Sigmoid colon (tissue), 7 donors: Measurements from ENCODE around the gene POLD2. TPM values are rescaled to one million over a fixed set of nuclear protein-coding genes. Genes with fewer than 3 reads are reported as not detected.

ENCODE experiments used
- DNase-seq: peaks from one replicate; pipeline ENCODE4 v3.0.0-alpha.2; 2019
- H3K27ac ChIP-seq, 4 donors: fragments of 200-600 bp; sonication (generic); one replicate each; pipeline ENCODE4 v1.5.1; 2016 to 2019; ENCODE audit warnings: mild to moderate bottlenecking in 1 of 4
- H3K27me3 ChIP-seq, 3 donors: fragments of 200-600 bp; sonication (generic); one replicate each; pipeline ENCODE4 v1.5.1; 2019; ENCODE audit warnings: mild to moderate bottlenecking in 1 of 3
- H3K36me3 ChIP-seq, 4 donors: fragments of 200-600 bp; sonication (generic); one replicate each; pipeline ENCODE4 v1.5.1; 2016 to 2019
- H3K4me1 ChIP-seq, 4 donors: fragments of 200-600 bp; sonication (generic); one replicate each; pipeline ENCODE4 v1.5.1; 2017 to 2019
- H3K4me3 ChIP-seq, 4 donors: fragments of 200-600 bp; sonication (generic); one replicate each; pipeline ENCODE4 v1.5.1; 2017 to 2019; ENCODE audit warnings: mild to moderate bottlenecking in 2 of 4, moderate library complexity in 1 of 4
- H3K9me3 ChIP-seq, 4 donors: fragments of 200-600 bp in 3 of 4; sonication (generic) in 3 of 4; one replicate each; pipeline versions ENCODE4 v1.5.1 to v1.6.1; 2013 to 2019
- CTCF ChIP-seq, 4 experiments: fragments of 450-650 bp in 3 of 4; fragments of 200-600 bp in 1 of 4; IDR thresholded peaks; one replicate each; pipeline ENCODE4 v1.5.1; 2016 to 2019; ENCODE audit warnings: antibody characterized with exemption in 4 of 4, mild to moderate bottlenecking in 3 of 4, moderate library complexity in 2 of 4
- EP300 ChIP-seq, 4 donors: sonication (generic); formaldehyde crosslinking; IDR thresholded peaks; one replicate each; pipeline ENCODE4 v1.6.1; 2017; ENCODE audit warnings: antibody characterized with exemption in 4 of 4
- POLR2A ChIP-seq, 2 donors: fragments of 450-650 bp; IDR thresholded peaks; one replicate each; pipeline ENCODE4 v1.6.1; 2016; ENCODE audit warnings: antibody characterized with exemption in 2 of 2, mild to moderate bottlenecking in 2 of 2, moderate library complexity in 2 of 2
- POLR2AphosphoS5 ChIP-seq, 4 donors: sonication (generic); formaldehyde crosslinking; IDR thresholded peaks; one replicate each; pipeline ENCODE4 v1.6.1; 2017; ENCODE audit warnings: antibody characterized with exemption in 4 of 4
- WGBS, 2 donors: extraction: QIAGEN DNeasy Blood & Tissue Kit; methylation state at CpG; one replicate each; pipeline ENCODE4 v1.1.7; 2013; 5-methylcytosine and 5-hydroxymethylcytosine counted together
- intact Hi-C: fragments of 100-400 bp; cut with DNase I; formaldehyde crosslinking; loops from one replicate; pipeline ENCODE4 v1.15.1; 2023
- polyA plus RNA-seq, 3 donors: library from polyadenylated mRNA; stranded (reverse); fragments of 200-250 nt; gene quantifications; one replicate each; pipeline ENCODE4 v1.2.3, GENCODE V29; 2013
- total RNA-seq, 4 donors: library from RNA; depleted of rRNA; stranded (reverse); fragments of >200 nt; gene quantifications; one replicate each; pipeline ENCODE4 v1.1.0, GENCODE V29; 2016
- donor health status: healthy with polysubstance abuse.
- donor health status: Bipolar disorder and iron deficiency.
- donor health status: healthy.

Gene POLD2
- total and polyA plus RNA-seq, 7 donors = 20.3 to 91.2 (median 35.4) TPM

GRCh38 chr7:44163591-44163990, 40.2 kb upstream of the POLD2 start:
- DNase-seq = no peak
- TF ChIP-seq CTCF (IDR thresholded peaks at IDR 0.05) (no peak), POLR2AphosphoS5 (IDR thresholded peaks at IDR 0.05) (no peak), EP300 (IDR thresholded peaks at IDR 0.05) (no peak), POLR2A (IDR thresholded peaks at IDR 0.05) (no peak)
- WGBS, 2 donors = 48 to 62% methylated on average over 1 of the region's 1 CpG
- H3K27ac ChIP-seq = no peak overlapping the region
- intact Hi-C loops = no loop called here
- no peaks in the 10 kb centered on the region for H3K27me3 ChIP-seq
- no peaks in the 10 kb centered on the region for H3K9me3 ChIP-seq
- no peaks in the 10 kb centered on the region for H3K36me3 ChIP-seq
- H3K4me1 ChIP-seq = no peaks in the 10 kb centered on the region
- no peak overlapping the region for H3K4me3 ChIP-seq

DNA sequence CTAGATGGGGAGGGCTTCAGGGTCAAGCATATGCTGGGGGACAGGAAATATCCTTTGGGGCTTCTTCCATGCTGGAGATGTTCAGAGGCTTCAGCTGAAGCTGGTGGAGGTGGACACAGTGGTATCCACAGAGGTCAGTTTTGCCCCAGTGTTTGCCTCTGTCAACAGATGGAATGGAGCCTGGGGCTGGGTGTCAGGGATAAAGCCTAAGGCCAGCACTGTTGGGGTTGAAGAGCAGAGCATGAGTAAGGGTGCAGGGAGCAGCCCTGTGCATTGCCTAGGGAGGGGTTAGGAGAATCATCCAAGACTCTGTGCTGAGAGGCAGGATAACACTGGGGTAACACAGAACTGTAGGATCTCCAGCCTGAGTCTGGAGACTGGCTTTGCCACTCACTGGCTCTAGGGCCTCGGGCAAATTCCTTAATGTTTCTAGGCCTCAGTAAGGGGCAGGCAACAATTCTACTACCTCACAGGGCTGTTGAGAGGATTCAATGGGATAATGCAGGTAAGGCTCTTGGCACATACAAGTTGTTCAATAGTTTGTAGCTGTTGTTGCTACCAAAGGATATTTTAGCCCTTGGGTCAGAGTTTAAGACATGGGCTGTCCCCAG, 39.5 kb upstream of the POLD2 start:
- Histone ChIP-seq H3K27me3 (no peaks in the 10 kb centered on the region), H3K9me3 (no peaks in the 10 kb centered on the region), H3K4me3 (no peak overlapping the region), H3K36me3 (no peaks in the 10 kb centered on the region), H3K4me1 (no peaks in the 10 kb centered on the region), H3K27ac (no peak overlapping the region)
- intact Hi-C loops = no loop called here
- no peak for TF ChIP-seq EP300 (IDR thresholded peaks at IDR 0.05)
- TF ChIP-seq CTCF (IDR thresholded peaks at IDR 0.05) = no peak
- no peak for TF ChIP-seq POLR2A (IDR thresholded peaks at IDR 0.05)
- no peak for TF ChIP-seq POLR2AphosphoS5 (IDR thresholded peaks at IDR 0.05)
- WGBS, 2 donors = 76 to 82% methylated on average over 1 of the region's 1 CpG
- DNase-seq = no peak

DNA sequence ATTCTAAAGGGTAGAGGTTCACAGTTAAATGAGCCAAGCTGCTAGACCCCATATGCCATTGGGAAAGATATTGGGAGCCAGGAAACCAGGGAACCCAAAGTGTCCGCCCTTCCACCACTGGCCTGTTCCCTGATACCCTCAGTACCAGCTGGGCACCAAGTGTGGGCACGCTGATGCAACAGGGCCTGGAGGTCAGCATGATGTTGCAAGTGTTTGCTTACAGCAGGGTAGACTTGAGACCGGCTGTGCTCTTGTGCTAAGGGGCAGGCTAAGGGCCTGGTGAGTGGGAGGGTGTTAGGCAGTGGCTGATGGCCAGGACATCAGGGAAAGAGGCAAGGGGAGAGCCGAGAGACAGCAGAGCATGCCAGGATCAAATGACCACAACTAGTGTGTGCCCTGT, 38.8 kb upstream of the POLD2 start:
- Histone ChIP-seq H3K27me3 (no peaks in the 10 kb centered on the region), H3K9me3 (no peaks in the 10 kb centered on the region), H3K4me1 (no peaks in the 10 kb centered on the region), H3K27ac (no peak overlapping the region), H3K36me3 (no peaks in the 10 kb centered on the region), H3K4me3 (no peak overlapping the region)
- intact Hi-C loops = no loop called here
- 85 to 87% methylated on average over 4 of the region's 4 CpGs for WGBS, 2 donors
- TF ChIP-seq EP300 (IDR thresholded peaks at IDR 0.05) (no peak), POLR2A (IDR thresholded peaks at IDR 0.05) (no peak), POLR2AphosphoS5 (IDR thresholded peaks at IDR 0.05) (no peak), CTCF (IDR thresholded peaks at IDR 0.05) (no peak)
- DNase-seq = no peak

- 96 to 98% methylated on average over 2 of the region's 2 CpGs for WGBS, 2 donors
- no peak for TF ChIP-seq POLR2AphosphoS5 (IDR thresholded peaks at IDR 0.05)
- no peak for TF ChIP-seq EP300 (IDR thresholded peaks at IDR 0.05)
- TF ChIP-seq POLR2A (IDR thresholded peaks at IDR 0.05) = no peak
- TF ChIP-seq CTCF (IDR thresholded peaks at IDR 0.05) = no peak
These were observed 38.0 kb upstream of the POLD2 start for GRCh38 chr7:44161371-44161770.

More at GRCh38 chr7:44161371-44161770, 38.0 kb upstream of the POLD2 start:
- Histone ChIP-seq H3K4me1 (no peaks in the 10 kb centered on the region), H3K9me3 (no peaks in the 10 kb centered on the region), H3K4me3 (no peak overlapping the region), H3K27me3 (no peaks in the 10 kb centered on the region), H3K36me3 (no peaks in the 10 kb centered on the region), H3K27ac (no peak overlapping the region)
- DNase-seq = no peak
- intact Hi-C loops = no loop called here
